Kidney (tissue), 14 donors: ENCODE measurements around the gene PHETA2. TPM values are rescaled to one million over a fixed set of nuclear protein-coding genes. Genes with fewer than 3 reads are reported as not detected.
A peak's percentile ranks its signal among the peaks of the same experiment; 100 is the strongest.
"Not testable (repeated sequence)": the region's sequence is repeated elsewhere in the genome, so short reads cannot be mapped to it uniquely, and the experiment has no call there.

Experiments used
- DNase-seq, 5 donors: peaks; one replicate each; pipeline ENCODE4 v3.0.0-alpha.2; 2013 to 2020
- FAIRE-seq: peaks from 2 replicates; lab custom pipeline; 2012; peaks lifted over from hg19 to GRCh38; lab: Jason Lieb, UNC
- H3K27ac ChIP-seq, 2 donors: one replicate each; pipeline ENCODE4 v1.7.0; 2013; ENCODE audit warnings: low read depth in 2 of 2, low read length in 2 of 2, inconsistent platforms in 1 of 2
- H3K27me3 ChIP-seq: one replicate; pipeline ENCODE4 v1.7.1; 2013; ENCODE audit warnings: low read length, inconsistent platforms; ENCODE audit not compliant: control insufficient read depth, insufficient read depth
- H3K36me3 ChIP-seq, 3 donors: one replicate each; pipeline versions ENCODE4 v1.7.0 to v1.7.1; 2013; ENCODE audit warnings: low read length in 3 of 3, control low read depth in 1 of 3, inconsistent platforms in 1 of 3; ENCODE audit not compliant: insufficient read depth in 3 of 3, control insufficient read depth in 2 of 3
- H3K4me1 ChIP-seq, 3 donors: one replicate each; pipeline versions ENCODE4 v1.7.0 to v1.7.1; 2013; ENCODE audit warnings: low read length in 3 of 3, inconsistent platforms in 1 of 3, low read depth in 1 of 3; ENCODE audit not compliant: control insufficient read depth in 2 of 3, insufficient read depth in 2 of 3
- H3K4me3 ChIP-seq, 3 donors: one replicate each; pipeline versions ENCODE4 v1.7.0 to v1.8.1; 2013; ENCODE audit warnings: low read length in 3 of 3, control low read depth in 1 of 3, inconsistent platforms in 1 of 3
- H3K9ac ChIP-seq, 3 donors: one replicate each; pipeline versions ENCODE4 v1.7.0 to v1.7.1; 2013; ENCODE audit warnings: low read length in 3 of 3, control low read depth in 1 of 3, inconsistent platforms in 1 of 3
- H3K9me3 ChIP-seq, 3 donors: one replicate each; pipeline versions ENCODE4 v1.7.0 to v1.7.1; 2013; ENCODE audit warnings: low read length in 3 of 3, control low read depth in 1 of 3, inconsistent platforms in 1 of 3; ENCODE audit not compliant: control insufficient read depth in 2 of 3, insufficient read depth in 1 of 3
- intact Hi-C: fragments of 100-400 bp; cut with DNase I; formaldehyde crosslinking; loops from one replicate; pipeline ENCODE4 v1.11.1; 2022
- polyA plus RNA-seq: library from polyadenylated mRNA; stranded (reverse); fragments of 350-450 nt; fragmentation: Illumina TruSeq; extraction: RNeasy Lipid Tissue Mini Kit (QIAGEN cat#74804); gene quantifications from one replicate; pipeline ENCODE4 v1.2.3, GENCODE V29; 2014; ENCODE audit warnings: low read depth, low replicate concordance; ENCODE audit not compliant: insufficient read depth
- total RNA-seq: library from RNA; stranded (reverse); fragmentation: NEBNext Ultra II Directional; extraction: Animal tissue kit (Norgen Biotek cat#: 25700); gene quantifications from one replicate; pipeline ENCODE4 v1.2.1, GENCODE V29; 2021
- TF ChIP-seq, protein P1 (sequence below): IDR thresholded peaks from 3 replicates; pipeline ENCODE4 v1.5.1; 2012; ENCODE audit warnings: mild to moderate bottlenecking, moderate library complexity, borderline replicate concordance; ENCODE audit not compliant: insufficient read depth; ENCODE audit errors: extremely low read depth
- donor health status: control.
- donor health status: control.
- donor health status: control.
- donor health status: control.
- donor health status: control.
- donor health status: DM: yes; HTN: yes; CAD: no.
- donor health status: Normal renal cell carcinoma (clear cell type).

PHETA2 gene
- total and polyA plus RNA-seq, 2 donors from 2014 or later = 6.3 to 10.4 TPM

DNA sequence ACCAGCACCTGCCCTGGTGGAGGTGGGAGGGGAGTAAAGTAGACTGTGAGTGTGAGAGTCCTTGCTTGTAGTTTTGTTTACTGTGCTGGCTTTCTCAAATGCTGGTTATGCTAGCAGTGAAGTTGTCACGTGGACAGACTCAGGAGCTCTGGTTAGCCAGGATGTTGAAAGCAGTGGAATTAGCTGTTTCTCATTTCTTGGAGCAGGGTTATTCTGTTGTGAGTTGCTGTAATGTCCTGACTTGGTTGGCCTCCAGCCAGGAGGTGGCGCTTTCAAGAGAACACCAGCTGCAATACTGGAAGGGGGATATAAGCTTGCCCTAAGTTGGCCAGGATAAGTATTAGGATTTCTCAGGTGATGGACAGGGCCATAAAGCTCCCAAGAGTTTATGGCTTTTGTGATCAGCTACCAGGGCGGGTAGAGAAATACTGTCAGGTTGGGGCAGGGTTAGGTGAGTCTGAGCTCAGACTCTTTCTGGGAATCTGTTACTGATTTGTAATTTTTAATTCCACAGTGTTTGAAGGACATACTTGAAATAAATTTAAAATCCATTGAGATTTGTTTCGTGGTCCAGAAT lies 42.9 kb downstream of the PHETA2 start:
- Histone ChIP-seq H3K4me3 (no peak overlapping the region), H3K9ac (no peak overlapping the region), H3K4me1 (peaks cover 0 to 2% (median 0%) of the 10 kb centered on the region in 3 donors), H3K9me3 (peaks cover 0 to 9% (median 2%) of the 10 kb centered on the region in 3 donors), H3K27ac (no peak overlapping the region), H3K27me3 (no peaks in the 10 kb centered on the region), H3K36me3 (no peaks in the 10 kb centered on the region)
- TF ChIP-seq, protein P1, sequence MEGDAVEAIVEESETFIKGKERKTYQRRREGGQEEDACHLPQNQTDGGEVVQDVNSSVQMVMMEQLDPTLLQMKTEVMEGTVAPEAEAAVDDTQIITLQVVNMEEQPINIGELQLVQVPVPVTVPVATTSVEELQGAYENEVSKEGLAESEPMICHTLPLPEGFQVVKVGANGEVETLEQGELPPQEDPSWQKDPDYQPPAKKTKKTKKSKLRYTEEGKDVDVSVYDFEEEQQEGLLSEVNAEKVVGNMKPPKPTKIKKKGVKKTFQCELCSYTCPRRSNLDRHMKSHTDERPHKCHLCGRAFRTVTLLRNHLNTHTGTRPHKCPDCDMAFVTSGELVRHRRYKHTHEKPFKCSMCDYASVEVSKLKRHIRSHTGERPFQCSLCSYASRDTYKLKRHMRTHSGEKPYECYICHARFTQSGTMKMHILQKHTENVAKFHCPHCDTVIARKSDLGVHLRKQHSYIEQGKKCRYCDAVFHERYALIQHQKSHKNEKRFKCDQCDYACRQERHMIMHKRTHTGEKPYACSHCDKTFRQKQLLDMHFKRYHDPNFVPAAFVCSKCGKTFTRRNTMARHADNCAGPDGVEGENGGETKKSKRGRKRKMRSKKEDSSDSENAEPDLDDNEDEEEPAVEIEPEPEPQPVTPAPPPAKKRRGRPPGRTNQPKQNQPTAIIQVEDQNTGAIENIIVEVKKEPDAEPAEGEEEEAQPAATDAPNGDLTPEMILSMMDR = no peak
- DNase-seq (no peak), FAIRE-seq (no peak)
- intact Hi-C loops = no loop called here

DNA sequence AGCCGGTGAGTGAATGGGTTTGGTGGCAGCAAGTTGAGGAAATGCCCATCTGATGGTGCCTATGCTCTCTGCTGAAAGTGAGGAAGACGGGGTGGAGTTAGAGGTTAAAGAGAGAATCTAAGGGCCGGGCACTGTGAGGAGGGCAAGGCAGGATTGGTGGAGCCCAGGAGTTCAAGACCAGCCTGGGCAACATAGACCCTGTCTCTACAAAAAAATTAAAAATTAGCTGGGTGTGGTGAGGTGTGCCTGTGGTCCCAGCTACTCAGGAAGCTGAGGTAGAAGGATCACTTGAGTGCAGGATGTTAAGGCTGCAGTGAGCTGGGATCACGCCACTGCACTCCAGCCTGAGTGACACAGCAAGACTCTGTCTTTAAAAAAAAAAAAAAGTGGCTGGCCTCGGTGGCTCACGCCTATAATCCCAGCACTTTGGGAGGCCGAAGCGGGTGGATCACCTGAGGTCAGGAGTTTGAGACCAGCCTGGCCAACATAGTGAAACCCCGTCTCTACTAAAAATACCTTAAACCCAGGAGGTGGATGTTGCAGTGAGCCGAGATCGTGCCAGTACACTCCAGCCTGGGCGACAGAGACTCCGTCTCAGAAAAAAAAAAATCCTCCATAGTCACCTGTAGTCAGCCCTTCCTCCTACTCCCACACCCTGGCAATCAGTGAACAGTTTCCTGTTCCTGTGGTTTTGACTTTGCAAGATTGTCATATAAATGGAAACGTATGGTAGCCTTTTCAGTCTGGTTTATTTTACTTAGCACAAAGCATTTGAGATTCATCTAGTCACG lies 46.4 kb downstream of the PHETA2 start:
- H3K9ac ChIP-seq, DNase-seq, H3K27ac ChIP-seq, H3K36me3 ChIP-seq, FAIRE-seq, H3K4me3 ChIP-seq, H3K27me3 ChIP-seq, intact Hi-C loops, H3K9me3 ChIP-seq, H3K4me1 ChIP-seq: not testable (repeated sequence)

DNA sequence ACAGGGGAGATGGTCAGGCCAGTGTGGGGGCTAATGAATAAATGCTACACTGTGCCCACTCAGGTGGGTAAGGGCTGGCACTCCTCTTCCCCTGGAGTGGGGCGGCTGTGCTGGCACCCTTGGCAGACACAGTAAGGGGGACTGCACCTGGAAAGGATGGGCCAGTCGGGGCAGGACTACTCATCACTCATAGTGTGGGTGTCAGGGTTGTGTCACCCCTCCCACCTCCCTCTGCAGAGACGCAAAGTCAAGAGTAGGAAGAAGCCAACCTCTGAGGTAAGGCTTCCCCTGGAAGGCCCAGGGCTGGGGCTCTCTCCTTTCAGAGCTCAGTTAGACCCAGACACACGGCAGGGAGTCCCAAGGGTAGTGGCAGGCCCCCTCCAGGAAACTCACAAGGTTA lies 49.5 kb downstream of the PHETA2 start:
- H3K9me3 ChIP-seq, H3K27me3 ChIP-seq, intact Hi-C loops, FAIRE-seq, H3K27ac ChIP-seq, DNase-seq, H3K9ac ChIP-seq, H3K4me3 ChIP-seq, H3K4me1 ChIP-seq, H3K36me3 ChIP-seq: not testable (repeated sequence)

DNA sequence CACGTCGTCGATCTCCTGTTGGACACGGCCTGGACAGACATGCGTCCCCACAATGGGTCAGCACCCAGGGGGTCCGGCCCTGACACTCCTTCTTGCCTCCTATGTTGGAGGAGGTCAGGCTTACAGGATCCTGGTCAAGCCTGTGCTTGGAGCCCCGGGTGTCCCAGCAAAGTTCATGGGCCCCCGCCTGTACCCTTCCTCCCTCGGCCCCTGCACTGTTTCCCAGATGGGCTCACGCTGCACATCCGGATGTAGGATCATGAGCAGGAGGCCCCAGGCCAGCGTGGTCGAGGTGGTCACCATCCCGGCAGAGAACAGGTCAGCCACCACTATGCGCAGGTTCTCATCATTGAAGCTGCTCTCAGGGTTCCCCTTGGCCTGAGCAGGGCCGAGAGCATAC lies 53.6 kb downstream of the PHETA2 start:
- TF ChIP-seq, protein P1 = no peak
- Histone ChIP-seq H3K9ac (no peak overlapping the region), H3K9me3 (no peaks in the 10 kb centered on the region), H3K4me1 (no peaks in the 10 kb centered on the region), H3K4me3 (no peak overlapping the region), H3K27me3 (no peaks in the 10 kb centered on the region), H3K27ac (no peak overlapping the region), H3K36me3 (no peaks in the 10 kb centered on the region)
- no peak for FAIRE-seq
- intact Hi-C loops = no loop called here
- peak in 1 of 5 donors; percentile 69 for DNase-seq

DNA sequence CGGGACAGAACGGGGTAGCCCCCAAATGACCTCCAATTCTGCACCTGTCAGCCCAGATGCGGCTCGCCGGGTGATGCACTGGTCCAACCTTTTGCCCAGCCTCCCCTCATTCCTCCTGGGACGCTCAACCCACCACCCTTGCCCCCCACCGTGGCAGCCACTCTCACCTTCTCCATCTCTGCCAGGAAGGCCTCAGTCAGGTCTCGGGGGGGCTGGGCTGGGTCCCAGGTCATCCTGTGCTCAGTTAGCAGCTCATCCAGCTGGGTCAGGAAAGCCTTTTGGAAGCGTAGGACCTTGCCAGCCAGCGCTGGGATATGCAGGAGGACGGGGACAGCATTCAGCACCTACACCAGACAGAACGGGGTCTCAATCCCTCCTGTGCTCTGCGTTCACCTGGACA lies 54.0 kb downstream of the PHETA2 start:
- FAIRE-seq, H3K9ac ChIP-seq, H3K36me3 ChIP-seq, H3K27me3 ChIP-seq, H3K4me1 ChIP-seq, H3K27ac ChIP-seq, H3K4me3 ChIP-seq, intact Hi-C loops, H3K9me3 ChIP-seq: not testable (repeated sequence)
- DNase-seq = peak in 1 of 5 donors; percentile 56
